ENCODE results near the gene LIPC.

Gene LIPC

DNA sequence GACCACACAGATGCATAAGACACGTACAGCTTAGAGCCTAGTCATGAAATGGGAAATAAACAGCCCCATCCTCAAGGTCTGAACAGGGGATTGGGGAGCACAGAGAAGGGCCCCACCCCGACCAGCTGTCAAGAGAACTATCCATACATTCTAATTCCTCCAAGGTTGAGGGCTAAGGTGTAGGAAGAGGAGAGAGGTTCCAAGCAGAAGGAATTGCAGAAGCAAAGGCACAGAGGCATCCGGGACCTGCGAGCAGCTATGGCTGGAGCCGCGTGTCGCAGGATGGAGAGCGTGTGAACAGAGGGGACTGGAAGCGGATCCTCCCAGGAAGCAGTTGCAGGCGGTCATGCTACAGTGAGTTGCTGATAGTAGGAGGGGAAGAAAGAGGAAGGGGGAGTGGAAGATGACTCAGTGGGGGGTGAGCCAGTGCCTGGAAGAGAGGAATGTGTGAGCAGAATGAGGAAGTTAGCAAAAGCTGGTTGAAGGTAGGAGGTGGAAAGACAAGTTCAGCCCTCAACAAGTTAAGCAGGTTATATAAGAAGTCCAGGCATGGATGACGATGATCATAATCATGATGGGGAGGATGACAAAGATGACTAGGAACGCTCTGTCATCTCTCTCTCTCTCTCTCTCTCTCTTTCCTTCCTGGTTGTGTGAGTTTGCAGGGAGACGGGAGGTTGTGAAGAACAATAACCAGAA is 89.7 kb downstream of the LIPC start:
- peak; percentile 37 for DNase-seq

- no peak for DNase-seq
Observed at GRCh38 chr15:58522391-58522790, 90.6 kb downstream of the LIPC start.

- no peak for DNase-seq
Observed at GRCh38 chr15:58522865-58523264, 91.1 kb downstream of the LIPC start.

- DNase-seq = no peak
Observed at GRCh38 chr15:58523634-58524033, 91.8 kb downstream of the LIPC start.

- DNase-seq = no peak
Observed at GRCh38 chr15:58524247-58524646, 92.5 kb downstream of the LIPC start.

- DNase-seq = no peak
Observed at GRCh38 chr15:58525991-58526421, 94.2 kb downstream of the LIPC start.

- no peak for DNase-seq
Observed at GRCh38 chr15:58526647-58527192, 94.9 kb downstream of the LIPC start.

DNA sequence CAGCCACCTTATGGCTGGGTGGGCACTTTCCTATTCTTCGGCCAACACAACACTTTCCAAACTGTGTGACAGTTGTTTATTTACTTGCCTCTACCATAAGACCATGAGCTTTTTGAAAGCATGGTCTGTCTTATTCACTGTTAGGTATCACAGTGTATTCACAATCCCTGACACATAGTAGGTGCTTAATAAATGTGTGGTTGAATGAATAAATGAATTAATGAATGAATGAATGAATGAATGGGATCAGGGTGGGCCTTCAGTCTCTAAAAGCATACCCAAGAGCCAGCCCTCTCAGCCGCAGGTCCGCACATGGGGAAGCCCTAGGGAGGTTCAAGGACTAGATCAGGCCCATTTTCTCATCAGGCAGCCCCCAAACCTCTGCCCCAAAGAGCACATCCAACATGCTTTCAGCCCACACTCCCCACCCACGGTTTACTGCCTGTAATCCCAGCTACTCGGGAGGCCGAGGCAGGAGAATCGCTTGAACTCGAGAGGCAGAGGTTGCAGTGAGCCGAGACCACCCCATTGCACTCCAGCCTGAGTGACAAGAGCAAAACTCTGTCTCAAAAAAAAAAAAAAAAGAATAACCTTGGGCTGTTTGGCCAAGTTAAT is 95.9 kb downstream of the LIPC start:
- no peak for DNase-seq

DNA sequence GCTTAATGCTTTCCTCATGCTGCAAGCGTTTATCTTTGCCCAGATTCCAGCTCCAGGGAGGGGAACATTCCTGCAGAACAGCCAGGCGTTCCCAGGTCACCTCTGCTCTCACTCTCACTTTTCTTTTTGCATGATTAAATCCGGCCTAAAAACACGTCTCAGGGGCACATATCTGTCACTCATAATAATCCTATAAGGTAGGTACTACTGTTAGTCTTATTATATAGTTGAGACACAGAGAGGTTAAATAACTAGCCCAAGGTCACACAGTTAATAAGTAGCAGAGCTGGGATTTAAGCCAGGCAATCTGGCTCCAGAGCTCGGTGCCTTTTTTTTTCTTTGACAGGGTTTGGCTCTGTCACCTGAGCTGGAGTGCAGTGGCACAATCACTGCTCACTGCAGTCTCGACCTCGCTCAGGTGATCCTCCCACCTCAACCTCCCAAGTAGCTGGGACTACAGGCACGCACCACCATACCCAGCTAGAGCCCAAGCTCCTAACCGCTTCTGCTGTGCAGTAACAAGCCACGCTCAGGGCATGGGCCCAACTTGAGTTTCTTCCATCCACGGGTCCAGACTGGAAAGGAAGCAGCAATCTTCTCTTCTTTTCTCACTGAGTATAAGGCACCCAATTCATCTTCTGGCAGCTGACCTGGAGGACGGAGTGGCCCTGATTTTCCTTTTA is 96.5 kb downstream of the LIPC start:
- DNase-seq = no peak

DNA sequence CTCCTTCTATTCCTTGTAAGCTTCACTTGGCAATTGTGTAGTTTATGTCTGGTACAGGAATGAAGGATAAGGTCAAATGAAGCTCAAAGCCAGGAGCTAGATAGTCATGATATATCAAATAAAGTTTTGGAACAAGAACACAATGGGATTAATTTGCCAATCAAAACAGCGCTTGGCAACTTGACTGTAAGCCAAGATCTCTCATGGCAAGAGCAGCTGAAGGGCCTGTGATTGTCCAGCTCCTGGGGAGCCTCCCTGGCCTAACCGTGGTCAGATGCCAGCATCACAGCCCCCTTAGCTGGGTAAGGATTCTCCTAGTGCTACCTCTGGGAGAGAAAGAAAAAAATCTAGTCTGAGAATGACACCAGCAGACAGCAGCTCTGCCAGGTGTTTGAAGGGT is 97.2 kb downstream of the LIPC start:
- DNase-seq = no peak

DNA sequence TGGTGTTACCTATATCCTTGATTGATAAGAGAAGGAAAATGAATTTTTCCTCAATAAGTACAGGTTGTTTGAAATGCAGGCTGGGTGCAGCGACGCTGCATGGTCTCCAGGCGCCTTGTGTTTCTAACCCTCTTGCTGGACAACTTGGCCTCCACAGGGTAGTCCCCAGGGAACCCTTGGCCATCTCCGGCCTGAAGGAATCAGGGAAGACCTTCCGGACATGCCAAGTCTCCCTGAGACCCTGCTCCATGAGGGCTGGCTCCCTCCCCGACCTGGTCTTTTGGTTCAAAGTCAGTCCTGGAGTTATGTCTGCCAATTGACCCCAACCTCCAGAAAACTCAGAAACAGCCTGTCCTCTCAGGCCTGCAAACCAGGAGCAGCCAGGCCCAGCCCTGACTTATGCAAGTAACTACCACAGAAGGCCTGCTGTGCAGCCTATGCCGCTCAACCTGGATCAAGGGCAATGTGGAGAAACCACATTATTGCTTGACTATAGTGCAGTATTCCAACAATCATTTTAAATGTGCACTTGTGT is 98.3 kb downstream of the LIPC start:
- DNase-seq = no peak

- no peak for DNase-seq
Observed at GRCh38 chr15:58532126-58532525, 100.3 kb downstream of the LIPC start.

DNA sequence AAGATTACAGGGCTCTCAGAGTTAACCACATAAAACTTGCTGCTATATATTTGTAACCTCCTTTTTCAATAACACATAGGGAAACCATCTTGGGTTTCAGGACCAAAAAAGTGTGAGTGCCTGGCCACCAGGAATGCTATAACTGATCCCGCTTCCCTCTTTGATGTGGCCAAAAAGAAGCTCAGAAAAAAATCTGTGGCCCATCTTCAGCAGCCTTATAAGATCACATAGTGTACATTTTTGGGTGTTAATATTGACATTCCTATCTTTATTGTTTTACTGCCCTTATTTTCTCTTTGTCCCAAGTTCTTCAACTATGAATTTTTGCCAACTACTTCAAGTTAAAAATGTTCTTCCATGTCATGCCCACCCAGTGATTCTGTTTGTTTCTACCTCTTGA is 102.8 kb downstream of the LIPC start:
- DNase-seq = no peak

DNA sequence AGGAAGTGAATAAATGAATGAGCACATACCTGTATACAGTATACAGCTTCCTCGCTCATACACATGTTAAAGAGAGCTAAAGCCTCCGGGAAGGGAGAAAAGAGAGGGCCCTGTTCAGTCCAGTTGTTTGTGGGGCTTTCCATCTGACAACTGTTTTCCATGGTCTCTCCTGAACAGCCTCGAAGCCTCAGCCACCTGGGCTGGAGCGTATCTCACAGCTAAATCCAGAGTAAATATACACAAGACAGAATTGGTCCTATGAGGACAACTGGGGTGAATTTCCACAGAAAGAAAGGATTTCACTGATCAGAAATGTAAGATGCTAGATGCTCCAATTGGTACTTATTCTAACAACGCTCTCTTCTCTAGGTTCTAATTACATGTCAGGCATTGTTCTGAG is 103.5 kb downstream of the LIPC start:
- no peak for DNase-seq

DNA sequence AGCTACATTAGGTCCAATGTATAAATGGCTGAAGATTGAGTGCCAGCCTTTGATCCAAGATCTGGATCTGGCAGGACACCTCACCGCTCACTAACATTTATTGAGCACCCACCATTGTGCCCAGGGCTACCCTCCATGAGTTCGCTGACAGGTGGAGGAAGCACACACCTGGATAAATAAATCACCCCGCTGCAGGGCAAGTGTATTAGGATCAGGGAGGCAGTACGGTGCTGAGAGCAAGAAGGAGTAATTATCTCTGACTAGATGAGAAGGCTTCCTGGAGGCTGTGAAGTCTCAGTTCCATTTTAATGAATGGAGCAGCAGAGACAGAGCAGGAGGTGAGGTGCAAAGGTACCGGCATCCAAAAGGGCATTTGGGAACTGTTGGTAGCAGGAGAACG is 104.1 kb downstream of the LIPC start:
- DNase-seq = no peak

DNA sequence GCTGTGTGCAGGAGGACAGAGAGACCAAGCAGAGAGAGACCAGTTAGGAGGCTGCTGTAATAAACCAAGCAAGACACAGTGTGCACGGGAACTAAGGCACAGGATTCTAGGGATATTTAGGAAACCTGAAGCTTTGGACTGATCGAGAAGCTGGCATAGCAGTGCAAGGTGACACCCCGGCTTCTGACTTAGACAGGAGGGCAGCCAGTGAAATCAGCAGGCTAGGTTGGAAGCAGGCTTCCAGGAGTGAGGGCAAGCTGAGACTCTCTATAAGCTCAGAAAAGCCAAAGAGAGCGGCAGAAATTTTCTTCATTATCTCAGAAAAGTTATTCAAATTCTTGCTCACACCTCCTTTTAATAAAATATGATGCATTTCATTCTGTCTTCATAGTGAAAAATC is 104.6 kb downstream of the LIPC start:
- no peak for DNase-seq

GRCh38 chr15:58537033-58537432 is 105.2 kb downstream of the LIPC start:
- DNase-seq = no peak

- no peak for DNase-seq
Observed at GRCh38 chr15:58538225-58538727, 106.5 kb downstream of the LIPC start.

DNA sequence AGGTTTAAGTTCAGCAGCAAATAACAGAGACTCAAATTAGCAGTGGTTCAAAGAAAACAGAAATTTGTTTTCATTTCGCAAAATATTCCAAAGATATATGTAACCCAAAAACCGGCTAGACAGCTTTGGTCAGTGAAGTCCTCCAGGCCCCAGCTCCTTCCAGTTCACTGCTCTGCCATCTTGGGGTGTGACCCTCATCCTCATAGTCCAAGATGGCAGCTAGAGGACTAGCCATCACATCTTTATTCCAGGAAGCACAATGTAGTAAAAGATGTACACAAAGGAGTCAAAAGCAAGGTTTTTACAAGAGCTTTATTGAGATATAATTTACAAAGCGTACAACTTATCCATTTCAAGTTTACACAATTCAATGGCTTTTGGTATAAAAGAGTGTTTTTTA is 107.1 kb downstream of the LIPC start:
- no peak for DNase-seq

- DNase-seq = no peak
Observed at GRCh38 chr15:58539548-58539947, 107.8 kb downstream of the LIPC start.

- DNase-seq = no peak
Observed at GRCh38 chr15:58541410-58542087, 109.8 kb downstream of the LIPC start.

DNA sequence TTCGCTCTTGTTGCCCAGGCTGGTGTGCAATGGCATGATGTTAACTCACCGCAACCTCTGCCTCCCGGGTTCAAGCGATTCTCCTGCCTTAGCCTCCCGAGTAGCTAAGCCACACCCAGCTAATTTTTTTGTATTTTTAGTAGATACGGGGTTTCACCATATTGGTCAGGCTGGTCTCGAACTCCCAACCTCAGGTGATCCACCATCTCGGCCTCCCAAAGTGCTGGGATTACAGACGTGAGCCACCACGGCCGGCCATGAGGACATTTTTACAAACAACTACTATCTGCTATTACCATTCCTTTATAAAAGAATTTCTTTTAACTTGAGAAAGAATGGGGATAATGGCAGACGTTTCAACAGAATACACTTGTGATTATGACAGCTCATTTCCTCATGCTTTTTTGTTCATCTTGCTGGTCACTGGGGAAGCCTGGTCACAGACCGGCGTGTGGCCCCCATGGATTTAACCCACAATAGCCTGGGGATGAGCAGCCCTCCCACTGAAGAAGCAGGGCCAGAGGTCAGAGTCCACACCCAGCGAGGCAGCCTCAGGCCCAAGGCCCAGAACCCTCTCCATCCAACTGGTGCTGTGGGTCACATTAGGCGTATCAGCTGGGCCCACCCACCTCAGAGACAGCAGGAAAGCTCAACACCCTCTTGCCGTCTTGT is 112.0 kb downstream of the LIPC start:
- no peak for DNase-seq
